Kidney glomerular epithelial cell (primary cell): ENCODE measurements around the gene PCNX1.

Experiments used
- DNase-seq: peaks from one replicate; lab custom pipeline; 2025; lab: John Stamatoyannopoulos, UW

Gene PCNX1

GRCh38 chr14:70889555-70889954 lies 17.7 kb upstream of the PCNX1 start:
- no peak for DNase-seq

- no peak for DNase-seq
Observed at GRCh38 chr14:70890826-70891659, 16.2 kb upstream of the PCNX1 start.

- no peak for DNase-seq
Observed at GRCh38 chr14:70891737-70892136, 15.5 kb upstream of the PCNX1 start.

GRCh38 chr14:70893062-70893845 lies 14.0 kb upstream of the PCNX1 start:
- no peak for DNase-seq

- DNase-seq, result no peak
Observed at GRCh38 chr14:70893858-70894291, 13.4 kb upstream of the PCNX1 start.

- DNase-seq, result no peak
Observed at GRCh38 chr14:70894868-70895267, 12.4 kb upstream of the PCNX1 start.

GRCh38 chr14:70896317-70896716 lies 10.9 kb upstream of the PCNX1 start:
- DNase-seq, result no peak

- no peak for DNase-seq
Observed at GRCh38 chr14:70896981-70897380, 10.3 kb upstream of the PCNX1 start.

- no peak for DNase-seq
Observed at GRCh38 chr14:70897464-70897863, 9.8 kb upstream of the PCNX1 start.

GRCh38 chr14:70898111-70898745 lies 9.0 kb upstream of the PCNX1 start:
- DNase-seq, result no peak

GRCh38 chr14:70901269-70901668 lies 6.0 kb upstream of the PCNX1 start:
- DNase-seq, result peak; percentile 59

- DNase-seq, result no peak
Observed at GRCh38 chr14:70902184-70902583, 5.1 kb upstream of the PCNX1 start.

- DNase-seq, result no peak
Observed at GRCh38 chr14:70904373-70904772, 2.9 kb upstream of the PCNX1 start.

- no peak for DNase-seq
Observed at GRCh38 chr14:70905301-70905700, 2.0 kb upstream of the PCNX1 start.

GRCh38 chr14:70906793-70907175 lies 475 bp upstream of the PCNX1 start:
- no peak for DNase-seq

GRCh38 chr14:70907996-70908934 lies 1.0 kb downstream of the PCNX1 start:
- DNase-seq, result peak; percentile 42

GRCh38 chr14:70908935-70909641 lies 1.8 kb downstream of the PCNX1 start:
- DNase-seq, result no peak

- no peak for DNase-seq
Observed at GRCh38 chr14:70909733-70910614, 2.7 kb downstream of the PCNX1 start.

- no peak for DNase-seq
Observed at GRCh38 chr14:70915415-70915814, 8.2 kb downstream of the PCNX1 start.

- no peak for DNase-seq
Observed at GRCh38 chr14:70916300-70916699, 9.0 kb downstream of the PCNX1 start.
